Activated naive CD8-positive, alpha-beta T cell treated with anti-CD3 and anti-CD28 coated beads, Interleukin-2, amount 10 ng/mL, durations not matched to agents 7 days and 5 days (primary cell): ENCODE data around the gene LDAH. TPM values are rescaled to one million over a fixed set of nuclear protein-coding genes. Genes with fewer than 3 reads are reported as not detected.

Experiments
- ATAC-seq: fragments of 150-1000 bp; cut with Tn5 transposase; one replicate; pipeline ENCODE4 v1.10.0; 2021; ENCODE audit warnings: low read depth, moderate library complexity
- POLR2A ChIA-PET: fragments of 350-600 bp; sonication (Branson Sonifier 250); formaldehyde crosslinking; loops from one replicate; lab custom pipeline; 2021; ENCODE audit warnings: antibody characterized with exemption; lab: Charles Lee
- DNase-seq: peaks from one replicate; pipeline ENCODE4 v3.0.0; 2021
- H3K27ac Mint-ChIP-seq: one replicate; pipeline ENCODE4 v1.8.0; 2022; ENCODE audit warnings: mild to moderate bottlenecking, mixed read lengths
- H3K27me3 Mint-ChIP-seq: one replicate; pipeline ENCODE4 v1.8.0; 2022; ENCODE audit warnings: mild to moderate bottlenecking, moderate library complexity, mixed read lengths
- H3K36me3 Mint-ChIP-seq: one replicate; pipeline ENCODE4 v1.8.0; 2021; ENCODE audit warnings: mild to moderate bottlenecking, mixed read lengths
- H3K4me1 Mint-ChIP-seq: one replicate; pipeline ENCODE4 v1.8.0; 2021; ENCODE audit warnings: mixed read lengths
- H3K4me3 Mint-ChIP-seq: one replicate; pipeline ENCODE4 v1.8.0; 2022; ENCODE audit warnings: mild to moderate bottlenecking, moderate library complexity, mixed read lengths
- H3K9me3 Mint-ChIP-seq: one replicate; pipeline ENCODE4 v1.8.0; 2021; ENCODE audit warnings: mixed read lengths
- total RNA-seq, 2 experiments: library from RNA; stranded (reverse); gene quantifications; one replicate each; pipeline ENCODE4 v1.2.3, GENCODE V29; 2021

Gene LDAH
- total RNA-seq, 2 experiments from 2014 or later, result 19.1 to 21.8 TPM

DNA sequence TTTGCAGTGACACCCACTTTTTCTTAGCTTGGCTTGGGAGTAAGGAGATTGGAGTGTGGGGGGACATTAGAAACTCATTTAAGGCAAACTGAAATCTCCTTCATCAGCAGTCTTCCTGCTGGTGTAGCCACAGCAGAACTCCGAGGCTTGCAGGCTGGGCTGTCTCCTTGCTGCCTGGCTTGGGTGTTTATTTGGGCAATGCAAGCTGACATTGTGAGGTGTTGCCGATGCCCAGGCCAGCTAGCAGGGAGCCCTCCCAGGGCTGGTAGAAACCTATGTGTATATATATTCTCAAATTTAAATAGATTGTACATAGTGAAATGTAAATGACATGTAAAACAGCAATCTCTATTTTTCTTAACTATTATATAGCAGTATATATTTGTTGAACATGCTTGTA, 144.1 kb downstream of the LDAH start:
- DNase-seq (no peak), ATAC-seq (no peak)
- POLR2A ChIA-PET, result no interaction called here
- H3K4me3 Mint-ChIP-seq, result no peak overlapping the region
- peaks cover 2% of the 10 kb centered on the region for H3K36me3 Mint-ChIP-seq
- H3K27me3 Mint-ChIP-seq, result peaks cover 6% of the 10 kb centered on the region
- H3K4me1 Mint-ChIP-seq, result no peaks in the 10 kb centered on the region
- H3K27ac Mint-ChIP-seq, result no peak overlapping the region
- no peaks in the 10 kb centered on the region for H3K9me3 Mint-ChIP-seq

DNA sequence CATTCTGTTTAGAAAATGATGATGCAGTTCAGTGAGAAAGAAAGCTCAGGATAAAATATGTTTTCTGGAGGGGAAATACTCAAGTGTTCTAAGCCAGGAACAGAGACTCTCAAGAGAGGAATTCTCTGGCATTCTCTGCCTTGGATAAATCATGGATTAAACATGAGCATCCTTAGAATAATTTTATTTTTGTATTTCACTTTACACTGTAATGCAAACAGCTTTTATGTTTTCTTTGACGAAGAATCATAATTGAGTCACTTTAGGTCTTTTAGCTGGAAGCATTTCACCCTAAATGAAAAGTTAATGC, 144.9 kb downstream of the LDAH start:
- ATAC-seq (no peak), DNase-seq (no peak)
- Mint-ChIP-seq H3K27me3 (peaks cover 14% of the 10 kb centered on the region), H3K4me3 (no peak overlapping the region), H3K9me3 (no peaks in the 10 kb centered on the region), H3K27ac (no peak overlapping the region), H3K4me1 (no peaks in the 10 kb centered on the region), H3K36me3 (peaks cover 1% of the 10 kb centered on the region)
- POLR2A ChIA-PET, result no interaction called here

DNA sequence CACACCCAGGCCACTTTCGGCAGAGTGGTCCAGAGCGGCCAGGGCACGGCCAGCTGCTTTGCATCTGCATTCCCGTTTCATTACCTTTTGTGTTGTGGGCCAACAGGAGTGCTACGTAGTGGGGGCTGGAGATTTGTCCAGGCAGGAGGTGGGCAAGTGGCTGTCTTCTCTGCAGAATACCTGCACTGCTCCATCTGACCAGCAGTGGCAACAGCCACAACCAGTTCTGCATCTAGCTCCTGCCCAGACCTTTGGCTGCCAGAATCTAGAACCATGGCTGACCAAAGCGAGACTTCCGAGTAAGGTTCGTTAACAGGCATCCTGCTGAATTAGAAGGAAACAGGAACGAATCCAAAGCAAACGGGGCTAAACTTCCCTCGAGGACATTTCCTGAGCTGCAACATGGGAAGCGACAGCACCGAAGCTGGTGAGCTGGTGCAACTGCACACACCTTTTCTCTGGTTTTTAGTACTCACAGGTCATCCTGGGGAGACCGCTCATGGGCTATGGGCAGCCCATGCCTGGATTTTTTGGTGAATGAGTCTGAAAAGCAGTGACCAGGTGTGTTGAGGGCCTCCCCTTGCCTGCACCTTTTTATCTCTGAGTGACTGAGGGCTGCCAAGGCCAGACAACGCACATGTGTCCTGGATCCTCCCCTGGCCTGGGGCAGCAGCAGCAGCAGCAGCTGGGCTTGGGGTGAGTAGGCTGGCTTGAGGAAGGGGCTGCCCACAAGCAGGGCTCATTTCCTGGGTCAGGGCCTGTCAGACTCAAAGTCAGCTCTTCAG, 145.4 kb downstream of the LDAH start:
- no peaks in the 10 kb centered on the region for H3K36me3 Mint-ChIP-seq
- no peak overlapping the region for H3K4me3 Mint-ChIP-seq
- H3K4me1 Mint-ChIP-seq, result no peaks in the 10 kb centered on the region
- POLR2A ChIA-PET, result interaction anchor here (1.0 kb wide), 1 partner anchor 14 kb away, joined by 5 read pairs; no protein-coding TSS in a partner anchor
- no peaks in the 10 kb centered on the region for H3K9me3 Mint-ChIP-seq
- ATAC-seq (no peak), DNase-seq (no peak)
- H3K27ac Mint-ChIP-seq, result no peak overlapping the region
- peaks cover 19% of the 10 kb centered on the region for H3K27me3 Mint-ChIP-seq

DNA sequence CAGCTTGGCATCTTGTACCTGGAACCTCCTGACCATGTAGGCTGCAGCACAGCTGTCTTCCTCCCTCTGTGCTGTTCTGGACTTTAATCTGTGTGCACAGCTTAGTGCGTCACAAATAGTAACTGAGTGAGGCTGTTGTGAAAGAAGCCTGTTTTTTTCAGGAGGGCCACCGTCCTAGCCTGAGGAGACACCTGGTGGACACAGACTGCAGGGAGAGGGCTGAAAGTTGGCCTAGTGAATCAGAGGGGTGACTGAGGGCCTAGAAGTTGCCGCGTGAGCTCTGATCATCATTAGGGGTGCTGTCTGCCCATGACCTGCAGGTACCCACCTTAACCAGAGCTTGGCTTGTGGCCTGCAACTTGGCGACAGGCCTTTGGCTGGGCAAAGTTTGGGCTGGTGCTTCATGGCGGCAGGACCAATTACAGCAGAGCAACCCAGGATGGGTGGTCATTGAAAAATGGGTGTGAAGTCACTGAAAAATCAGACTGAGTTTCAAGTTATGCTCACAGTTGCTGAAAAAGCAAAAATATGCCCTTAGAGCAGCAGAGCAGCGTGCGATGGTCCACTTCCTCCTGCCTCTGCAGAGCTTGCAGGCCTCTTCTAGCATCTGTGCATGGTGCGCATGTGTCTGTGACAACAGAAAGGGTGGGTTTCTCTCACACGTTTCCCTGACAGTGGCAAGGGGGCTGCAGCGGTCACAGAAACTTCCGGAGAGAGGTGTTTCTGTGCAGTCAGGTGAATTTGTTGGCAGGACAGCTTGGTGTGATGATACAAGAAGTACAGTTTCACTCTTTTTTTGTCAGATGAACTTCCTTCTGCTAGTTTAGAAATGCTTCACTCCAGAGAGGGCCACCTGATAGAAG, 146.3 kb downstream of the LDAH start:
- H3K27ac Mint-ChIP-seq, result no peak overlapping the region
- no peaks in the 10 kb centered on the region for H3K36me3 Mint-ChIP-seq
- peaks cover 28% of the 10 kb centered on the region for H3K27me3 Mint-ChIP-seq
- DNase-seq (no peak), ATAC-seq (no peak)
- POLR2A ChIA-PET, result interaction anchor here (1.0 kb wide), 1 partner anchor 13 kb away, joined by 5 read pairs; no protein-coding TSS in a partner anchor
- H3K9me3 Mint-ChIP-seq, result no peaks in the 10 kb centered on the region
- no peaks in the 10 kb centered on the region for H3K4me1 Mint-ChIP-seq
- H3K4me3 Mint-ChIP-seq, result no peak overlapping the region

DNA sequence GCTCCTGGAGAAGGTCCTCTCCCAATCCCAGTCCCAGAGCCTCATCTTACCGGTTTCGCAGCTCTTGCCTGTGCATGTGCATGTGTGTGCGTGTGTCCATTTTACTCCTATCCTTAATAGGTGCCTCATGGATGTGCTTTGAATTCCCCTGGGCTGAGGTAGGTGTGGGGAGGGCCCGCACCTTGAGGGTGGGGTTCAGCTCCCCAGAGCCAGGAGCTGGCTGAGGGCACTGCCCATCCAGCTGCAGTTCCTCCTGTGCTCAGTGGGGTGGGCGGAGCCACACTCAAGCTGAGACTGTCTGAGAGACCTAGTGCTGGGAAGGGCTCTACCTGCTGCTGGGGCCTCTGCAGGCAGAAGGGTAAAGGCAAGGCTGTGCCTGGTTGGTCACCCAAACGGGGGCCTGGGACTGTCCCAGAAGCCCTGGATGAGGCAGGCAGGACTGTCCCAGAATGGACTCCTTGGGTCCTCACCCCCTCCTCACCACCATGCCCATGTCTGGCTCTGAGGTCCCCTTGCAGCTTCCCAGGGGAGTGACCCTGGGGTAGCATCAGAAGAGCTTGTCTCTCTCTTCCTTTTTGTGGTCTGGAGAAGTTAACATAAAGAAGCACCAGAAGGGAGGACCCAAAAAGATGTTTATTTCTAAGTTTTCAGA, 147.1 kb downstream of the LDAH start:
- no peak overlapping the region for H3K4me3 Mint-ChIP-seq
- no peak overlapping the region for H3K27ac Mint-ChIP-seq
- peak; percentile 62 for ATAC-seq
- H3K36me3 Mint-ChIP-seq, result no peaks in the 10 kb centered on the region
- POLR2A ChIA-PET, result interaction anchor here (2.1 kb wide), 1 partner anchor 25 kb away, joined by 5 read pairs; the partner anchor contains the start of gene HS1BP3
- H3K4me1 Mint-ChIP-seq, result no peaks in the 10 kb centered on the region
- H3K9me3 Mint-ChIP-seq, result no peaks in the 10 kb centered on the region
- H3K27me3 Mint-ChIP-seq, result peaks cover 34% of the 10 kb centered on the region
- DNase-seq, result no peak

DNA sequence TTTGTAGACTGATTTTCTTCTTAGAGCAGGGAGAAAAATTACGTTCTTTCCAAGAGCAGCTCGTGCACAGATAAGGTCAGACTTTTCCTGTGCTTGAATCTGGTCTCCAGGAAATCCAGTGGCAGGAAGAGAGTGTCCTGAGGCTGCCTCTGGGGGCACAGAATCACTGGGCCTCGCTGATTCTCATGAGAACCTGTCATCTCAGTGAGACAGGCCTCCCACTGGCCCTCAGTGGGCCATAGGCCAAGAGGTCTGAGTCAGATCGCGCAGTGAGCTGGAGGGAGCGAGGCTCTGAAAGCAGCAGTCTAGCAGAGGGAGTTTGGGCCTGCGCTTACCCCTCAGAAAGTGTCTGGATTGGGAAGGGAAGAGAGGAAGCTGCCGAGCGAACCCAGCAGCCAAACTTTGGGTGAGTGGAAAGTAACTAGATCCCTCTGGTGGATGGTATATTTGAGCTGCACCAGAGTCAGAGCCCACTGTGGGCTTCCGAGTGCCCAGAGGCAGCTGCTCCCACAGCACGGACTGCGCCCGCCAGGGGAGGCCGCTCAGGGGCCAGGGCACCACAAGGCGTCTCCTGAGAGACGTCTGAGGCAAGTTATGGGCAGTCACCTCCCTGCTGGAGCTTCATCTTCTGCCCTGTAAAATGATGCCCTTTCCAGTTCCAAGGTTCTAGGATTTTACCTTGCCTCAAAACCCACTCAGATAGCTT, 147.8 kb downstream of the LDAH start:
- Mint-ChIP-seq H3K36me3 (no peaks in the 10 kb centered on the region), H3K4me1 (no peaks in the 10 kb centered on the region), H3K27me3 (peaks cover 37% of the 10 kb centered on the region), H3K4me3 (no peak overlapping the region), H3K9me3 (no peaks in the 10 kb centered on the region), H3K27ac (no peak overlapping the region)
- no peak for ATAC-seq
- POLR2A ChIA-PET, result interaction anchor here (2.1 kb wide), 1 partner anchor 24 kb away, joined by 5 read pairs; the partner anchor contains the start of gene HS1BP3
- DNase-seq, result no peak

DNA sequence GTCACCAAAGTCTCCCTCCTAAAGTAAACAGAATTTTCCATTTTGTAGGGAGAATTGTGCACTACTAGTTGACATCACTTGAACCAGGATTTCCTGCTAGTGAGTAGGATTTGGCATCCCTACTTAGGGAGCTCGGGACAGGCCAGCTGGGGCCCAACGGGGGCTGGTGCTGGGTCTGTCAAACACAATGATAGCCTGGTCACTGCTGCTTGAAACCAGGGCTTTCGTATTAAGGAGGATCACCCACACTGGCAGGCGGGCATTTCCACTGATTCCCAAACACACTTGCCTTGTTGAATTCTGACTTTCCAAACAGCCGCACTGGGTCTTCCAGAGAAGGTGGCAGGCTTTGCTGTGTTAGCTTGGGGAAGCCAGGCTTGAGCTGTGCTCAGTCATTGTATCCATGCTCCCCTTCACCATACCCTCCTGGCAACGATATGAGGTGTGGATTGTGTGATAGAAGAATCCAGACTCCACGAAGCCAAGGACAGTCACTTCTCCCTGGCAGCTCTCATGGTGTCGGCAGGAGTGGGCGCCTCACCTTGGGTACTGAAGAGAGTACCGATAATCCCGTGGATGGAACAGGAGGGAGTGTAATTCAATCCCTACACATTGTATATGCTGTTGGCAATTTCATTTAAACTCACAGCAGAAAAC, 148.5 kb downstream of the LDAH start:
- Mint-ChIP-seq H3K27ac (no peak overlapping the region), H3K9me3 (no peaks in the 10 kb centered on the region), H3K27me3 (peaks cover 44% of the 10 kb centered on the region), H3K4me3 (no peak overlapping the region), H3K4me1 (peaks cover 2% of the 10 kb centered on the region), H3K36me3 (no peaks in the 10 kb centered on the region)
- DNase-seq (no peak), ATAC-seq (no peak)
- POLR2A ChIA-PET, result interaction anchor here (2.1 kb wide), 1 partner anchor 24 kb away, joined by 5 read pairs; the partner anchor contains the start of gene HS1BP3

DNA sequence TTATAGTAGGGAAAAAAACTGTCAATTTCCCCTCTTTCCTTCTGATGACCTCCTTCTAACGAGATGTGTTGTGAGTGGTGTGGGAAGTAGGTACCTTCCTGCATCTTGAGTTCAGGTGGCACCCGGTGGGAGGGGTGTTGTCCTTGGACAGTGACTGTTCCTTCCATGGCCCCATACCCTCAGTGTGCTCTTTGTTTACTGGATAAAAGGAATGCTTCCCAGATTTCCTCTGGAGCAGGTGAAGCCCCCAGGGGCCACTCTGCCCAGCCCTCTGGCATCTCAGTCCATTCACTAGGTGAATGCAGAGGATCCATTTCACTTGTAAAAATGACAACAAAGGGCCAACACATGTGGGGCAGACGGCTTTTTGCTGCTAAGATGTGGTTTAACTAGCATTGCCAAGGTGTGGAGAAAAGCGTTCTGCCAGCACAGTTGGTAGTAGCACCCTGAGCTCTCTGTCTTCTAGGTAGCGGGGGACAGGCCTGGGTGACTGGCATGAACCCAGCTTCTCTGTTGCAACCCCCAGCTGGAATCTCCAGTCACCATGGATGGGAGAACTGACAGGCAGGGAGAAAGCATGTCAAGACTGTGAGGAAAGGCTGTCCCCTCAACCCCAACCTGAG, 149.1 kb downstream of the LDAH start:
- no peak overlapping the region for H3K4me3 Mint-ChIP-seq
- no peaks in the 10 kb centered on the region for H3K36me3 Mint-ChIP-seq
- POLR2A ChIA-PET, result interaction anchor here (2.1 kb wide), 1 partner anchor 23 kb away, joined by 5 read pairs; the partner anchor contains the start of gene HS1BP3

DNA sequence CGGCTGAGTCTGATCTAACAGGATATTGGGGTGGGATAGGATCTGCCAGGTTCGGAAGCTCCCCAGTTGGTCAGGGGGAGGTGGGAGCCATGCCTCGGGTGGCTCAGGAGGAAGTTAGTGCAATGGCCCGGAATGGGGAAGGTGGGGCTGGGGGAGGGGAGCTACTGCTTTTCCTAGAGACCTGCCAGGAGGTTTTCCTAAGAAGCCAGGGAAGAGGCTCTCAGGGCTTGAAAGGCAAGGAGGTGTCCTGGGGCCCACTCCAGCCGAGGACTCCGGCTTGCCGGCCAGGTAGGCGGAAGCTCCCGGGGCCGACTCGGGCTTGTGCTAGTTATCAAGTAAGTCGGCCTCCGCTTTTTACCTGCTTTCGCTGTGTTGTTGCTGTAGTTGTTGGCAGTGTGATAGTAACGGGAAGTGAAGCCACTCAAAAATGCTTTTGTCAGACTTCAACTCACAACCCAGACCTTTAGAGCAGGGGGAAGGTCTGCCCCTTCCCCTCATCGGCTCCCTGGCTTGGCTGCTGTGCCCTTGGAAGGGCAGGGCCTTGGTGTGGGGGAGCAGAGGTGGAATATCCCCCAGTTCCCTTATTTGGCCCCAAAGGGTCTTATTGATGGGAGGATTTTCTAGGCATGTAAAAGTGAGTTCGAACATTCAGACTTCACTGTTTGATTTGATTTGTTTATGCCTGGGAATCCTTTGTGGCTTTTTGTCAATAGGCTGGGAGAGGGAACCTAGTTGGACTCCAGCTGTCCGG, 150.5 kb downstream of the LDAH start:
- no peak for DNase-seq
- POLR2A ChIA-PET, result no interaction called here
- Mint-ChIP-seq H3K4me3 (no peak overlapping the region), H3K4me1 (peaks cover 4% of the 10 kb centered on the region), H3K27me3 (peaks cover 64% of the 10 kb centered on the region), H3K27ac (no peak overlapping the region), H3K36me3 (no peaks in the 10 kb centered on the region), H3K9me3 (no peaks in the 10 kb centered on the region)
- ATAC-seq, result no peak

More for the DNA sequence above, 149.1 kb downstream of the LDAH start:
- Mint-ChIP-seq H3K27me3 (peaks cover 51% of the 10 kb centered on the region), H3K9me3 (no peaks in the 10 kb centered on the region), H3K4me1 (peaks cover 2% of the 10 kb centered on the region), H3K27ac (no peak overlapping the region)
- DNase-seq, result no peak
- ATAC-seq, result no peak

DNA sequence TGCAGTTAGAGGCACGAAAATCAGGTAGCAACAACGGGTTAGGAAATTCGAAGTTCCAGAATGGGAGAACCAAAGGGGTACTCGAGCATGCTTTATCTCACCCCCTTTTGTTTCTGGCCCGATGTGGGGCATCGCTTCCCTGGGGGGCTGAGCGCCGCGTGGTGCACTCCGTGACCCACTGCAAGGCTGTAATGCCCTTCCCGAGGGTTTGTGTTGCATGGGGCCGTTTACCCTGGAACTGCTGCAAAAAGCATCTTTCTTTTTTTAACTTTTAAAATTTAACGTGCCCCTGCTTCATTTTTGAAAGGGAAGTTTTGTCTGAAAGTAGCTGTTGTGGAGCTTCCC, 151.2 kb downstream of the LDAH start:
- POLR2A ChIA-PET, result no interaction called here
- ATAC-seq, result no peak

DNA sequence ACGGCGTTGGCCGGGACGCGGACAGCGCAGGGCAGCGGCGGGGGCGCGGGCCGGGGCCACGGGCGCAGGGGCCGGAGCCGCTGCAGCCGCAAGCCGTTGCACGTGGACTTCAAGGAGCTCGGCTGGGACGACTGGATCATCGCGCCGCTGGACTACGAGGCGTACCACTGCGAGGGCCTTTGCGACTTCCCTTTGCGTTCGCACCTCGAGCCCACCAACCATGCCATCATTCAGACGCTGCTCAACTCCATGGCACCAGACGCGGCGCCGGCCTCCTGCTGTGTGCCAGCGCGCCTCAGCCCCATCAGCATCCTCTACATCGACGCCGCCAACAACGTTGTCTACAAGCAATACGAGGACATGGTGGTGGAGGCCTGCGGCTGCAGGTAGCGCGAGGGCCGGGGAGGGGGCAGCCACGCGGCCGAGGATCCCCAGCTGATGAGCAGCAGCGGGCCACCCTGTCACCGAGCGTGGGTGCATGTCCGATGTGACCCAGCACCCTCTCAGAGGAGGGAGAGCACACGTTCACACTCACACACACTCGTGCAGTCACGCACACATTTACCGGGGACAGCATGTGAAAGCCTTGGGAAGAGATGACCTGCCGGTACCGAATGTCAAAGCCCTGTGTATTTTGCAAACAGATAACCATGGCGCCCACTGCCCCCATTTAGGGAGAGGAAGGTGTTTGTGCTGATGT, 151.7 kb downstream of the LDAH start:
- Mint-ChIP-seq H3K27me3 (peaks cover 68% of the 10 kb centered on the region), H3K4me1 (peaks cover 4% of the 10 kb centered on the region), H3K9me3 (no peaks in the 10 kb centered on the region), H3K4me3 (no peak overlapping the region), H3K27ac (no peak overlapping the region), H3K36me3 (no peaks in the 10 kb centered on the region)
- POLR2A ChIA-PET, result interaction anchor here (0.7 kb wide), 1 partner anchor 151 kb away, joined by 4 read pairs; no protein-coding TSS in a partner anchor
- ATAC-seq (no peak), DNase-seq (no peak)

More for the DNA sequence above, 151.2 kb downstream of the LDAH start:
- no peaks in the 10 kb centered on the region for H3K9me3 Mint-ChIP-seq
- no peaks in the 10 kb centered on the region for H3K36me3 Mint-ChIP-seq
- H3K27ac Mint-ChIP-seq, result no peak overlapping the region
- DNase-seq, result no peak
- no peak overlapping the region for H3K4me3 Mint-ChIP-seq
- H3K4me1 Mint-ChIP-seq, result peaks cover 4% of the 10 kb centered on the region
- peaks cover 64% of the 10 kb centered on the region for H3K27me3 Mint-ChIP-seq
